ENCODE data around the gene PRSS38. TPM values are rescaled to one million over a fixed set of nuclear protein-coding genes. Genes with fewer than 3 reads are reported as not detected.

Gene PRSS38
- total and polyA plus RNA-seq, 2 experiments from 2014 or later = not detected

DNA sequence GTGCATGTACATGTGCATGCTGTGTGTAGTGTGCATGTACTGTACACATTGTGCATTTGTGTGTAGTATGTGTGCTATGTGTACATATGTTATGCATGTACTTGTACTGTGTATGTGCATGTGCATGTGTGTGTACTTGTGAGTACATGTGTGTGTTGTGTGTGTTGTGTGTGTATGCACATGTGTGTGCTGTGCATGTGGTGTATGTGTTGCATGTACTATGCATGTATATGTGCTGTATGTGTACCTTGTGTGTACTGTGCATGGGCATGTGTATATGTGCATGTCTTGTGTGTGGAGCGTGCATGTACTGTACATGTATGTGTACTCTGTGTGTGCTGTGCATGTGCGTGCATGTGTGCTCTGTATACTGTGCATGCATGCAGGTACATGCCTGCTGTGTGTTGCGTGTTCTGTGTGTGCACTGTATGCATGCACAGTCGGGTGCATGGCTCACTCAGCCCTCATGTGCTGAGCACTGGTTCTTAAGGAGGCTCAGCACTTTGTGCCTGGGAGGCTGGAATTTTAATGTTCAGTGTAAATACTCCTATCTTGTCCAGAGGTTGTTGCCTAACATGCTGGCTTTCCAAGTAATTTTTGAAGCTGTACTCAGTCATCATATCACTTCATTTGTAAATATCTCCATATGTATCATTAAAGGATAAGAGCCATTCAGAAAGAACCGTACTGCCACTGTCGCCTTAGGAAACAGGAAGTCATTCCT is 47.9 kb upstream of the PRSS38 start:
- Histone ChIP-seq H3K4me2 (ENCODE audit: unreplicated experiment) (no peak overlapping the region), H3K79me2 (ENCODE audit: insufficient read depth) (peaks cover 3% of the 10 kb centered on the region; the same call in 1 of the 2 replicates), H3K4me3 (no peak overlapping the region), H3K9me3 (ENCODE audit: low read depth) (no peaks in the 10 kb centered on the region), H2AFZ (no peak overlapping the region), H3K27ac (no peak overlapping the region), H3K9me2 (ENCODE audit: insufficient read depth) (no peaks in the 10 kb centered on the region), H3K36me3 (ENCODE audit: low read depth) (no peaks in the 10 kb centered on the region), H3K9ac (no peak overlapping the region), H4K20me1 (ENCODE audit: insufficient read depth) (no peaks in the 10 kb centered on the region), H3K27me3 (replicated peaks; ENCODE audit: insufficient read depth) (no peaks in the 10 kb centered on the region), H3K4me1 (ENCODE audit: insufficient read depth) (peaks cover 12% of the 10 kb centered on the region; the same call in 1 of the 2 replicates), H3F3A (ENCODE audit: insufficient read depth) (no peaks in the 10 kb centered on the region)
- TF ChIP-seq EZH2 (IDR thresholded peaks at IDR 0.05; ENCODE audit: insufficient read depth, poor library complexity, severe bottlenecking) = no peak
- no peak for TF ChIP-seq EZH2phosphoT487 (IDR thresholded peaks at IDR 0.05; ENCODE audit: insufficient read depth, low read depth)
- in situ Hi-C loops (cut with MboI) = loop anchor here (10.0 kb wide), 1 partner anchor 187 kb away; no protein-coding TSS in a partner anchor
- DNase-seq = no peak
- WGBS, 2 experiments (ENCODE audit: low coverage in 1 of 2, low lambda C conversion rate in 2 of 2, missing lambda C conversion rate in 2 of 2) = 98 to 99% methylated on average over 6 of the region's 6 CpGs

DNA sequence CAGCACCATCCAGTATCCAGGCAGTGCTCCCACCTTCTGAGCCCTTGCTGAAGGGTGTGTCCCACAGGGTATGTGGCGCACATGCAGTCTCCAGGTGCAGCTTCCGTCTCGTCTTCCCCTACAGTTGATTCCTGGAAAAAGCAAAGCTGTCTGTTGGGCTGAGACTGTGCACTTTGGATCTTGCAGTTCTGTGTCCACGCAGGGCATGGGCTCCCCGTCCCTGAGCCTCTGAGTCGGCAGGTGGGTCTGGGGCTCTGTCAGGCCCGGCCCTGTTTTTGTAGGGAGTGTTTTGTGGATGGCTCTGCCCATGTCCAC is 47.4 kb upstream of the PRSS38 start:
- Histone ChIP-seq H3K9me2 (ENCODE audit: insufficient read depth) (no peaks in the 10 kb centered on the region), H3K27me3 (replicated peaks; ENCODE audit: insufficient read depth) (no peaks in the 10 kb centered on the region), H3K27ac (no peak overlapping the region), H3K9ac (no peak overlapping the region), H3K4me3 (no peak overlapping the region), H2AFZ (no peak overlapping the region), H3K4me1 (ENCODE audit: insufficient read depth) (peaks cover 7% of the 10 kb centered on the region; the same call in 1 of the 2 replicates), H3K79me2 (ENCODE audit: insufficient read depth) (peaks cover 3% of the 10 kb centered on the region; the same call in 1 of the 2 replicates), H3K36me3 (ENCODE audit: low read depth) (no peaks in the 10 kb centered on the region), H3K9me3 (ENCODE audit: low read depth) (no peaks in the 10 kb centered on the region), H3K4me2 (ENCODE audit: unreplicated experiment) (no peak overlapping the region), H3F3A (ENCODE audit: insufficient read depth) (no peaks in the 10 kb centered on the region), H4K20me1 (ENCODE audit: insufficient read depth) (no peaks in the 10 kb centered on the region)
- DNase-seq = no peak
- no peak for TF ChIP-seq EZH2 (IDR thresholded peaks at IDR 0.05; ENCODE audit: insufficient read depth, poor library complexity, severe bottlenecking)
- TF ChIP-seq EZH2phosphoT487 (IDR thresholded peaks at IDR 0.05; ENCODE audit: insufficient read depth, low read depth) = no peak
- 97 to 98% methylated on average over 7 of the region's 7 CpGs for WGBS, 2 experiments (ENCODE audit: low coverage in 1 of 2, low lambda C conversion rate in 2 of 2, missing lambda C conversion rate in 2 of 2)
- in situ Hi-C loops (cut with MboI) = loop anchor here (10.0 kb wide), 1 partner anchor 187 kb away; no protein-coding TSS in a partner anchor

DNA sequence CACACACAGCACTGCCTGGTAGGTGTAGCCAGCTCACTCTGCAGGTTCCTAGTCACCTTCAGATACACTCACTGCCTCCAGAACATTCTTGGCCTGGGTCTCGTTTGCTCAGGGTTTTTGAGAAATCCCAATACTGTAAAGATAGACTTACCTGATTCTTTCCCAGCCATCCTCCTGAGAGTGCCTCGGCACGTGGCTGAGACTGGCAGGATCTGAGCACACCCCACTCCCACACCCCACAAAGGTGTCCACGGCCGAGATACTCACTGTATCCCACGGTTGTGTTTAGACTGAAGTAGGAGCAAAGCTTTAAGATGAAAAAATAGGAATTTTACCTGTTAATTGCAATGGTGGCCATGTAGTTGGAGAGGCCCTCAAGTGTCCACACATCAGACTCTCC is 46.8 kb upstream of the PRSS38 start:
- 0 out of 2 replicates have a peak, but pooled peaks cover 6% of the 10 kb centered on the region for H3K4me1 ChIP-seq (ENCODE audit: insufficient read depth)
- 98% methylated on average over 6 of the region's 6 CpGs for WGBS, 2 experiments (ENCODE audit: low coverage in 1 of 2, low lambda C conversion rate in 2 of 2, missing lambda C conversion rate in 2 of 2)
- no peak overlapping the region for H3K9ac ChIP-seq
- TF ChIP-seq EZH2phosphoT487 (IDR thresholded peaks at IDR 0.05; ENCODE audit: insufficient read depth, low read depth) = no peak
- TF ChIP-seq EZH2 (IDR thresholded peaks at IDR 0.05; ENCODE audit: insufficient read depth, poor library complexity, severe bottlenecking) = no peak
- H3K36me3 ChIP-seq (ENCODE audit: low read depth) = no peaks in the 10 kb centered on the region
- H2AFZ ChIP-seq = no peak overlapping the region
- H3K79me2 ChIP-seq (ENCODE audit: insufficient read depth) = peaks cover 3% of the 10 kb centered on the region; the same call in 1 of the 2 replicates
- no peak overlapping the region for H3K27ac ChIP-seq
- H3K9me2 ChIP-seq (ENCODE audit: insufficient read depth) = no peaks in the 10 kb centered on the region
- H3K27me3 ChIP-seq (replicated peaks; ENCODE audit: insufficient read depth) = no peaks in the 10 kb centered on the region
- DNase-seq = no peak
- no peaks in the 10 kb centered on the region for H4K20me1 ChIP-seq (ENCODE audit: insufficient read depth)
- no peaks in the 10 kb centered on the region for H3F3A ChIP-seq (ENCODE audit: insufficient read depth)
- in situ Hi-C loops (cut with MboI) = loop anchor here (10.0 kb wide), 1 partner anchor 186 kb away; no protein-coding TSS in a partner anchor
- H3K4me2 ChIP-seq (ENCODE audit: unreplicated experiment) = no peak overlapping the region
- H3K9me3 ChIP-seq (ENCODE audit: low read depth) = no peaks in the 10 kb centered on the region
- H3K4me3 ChIP-seq = no peak overlapping the region

DNA sequence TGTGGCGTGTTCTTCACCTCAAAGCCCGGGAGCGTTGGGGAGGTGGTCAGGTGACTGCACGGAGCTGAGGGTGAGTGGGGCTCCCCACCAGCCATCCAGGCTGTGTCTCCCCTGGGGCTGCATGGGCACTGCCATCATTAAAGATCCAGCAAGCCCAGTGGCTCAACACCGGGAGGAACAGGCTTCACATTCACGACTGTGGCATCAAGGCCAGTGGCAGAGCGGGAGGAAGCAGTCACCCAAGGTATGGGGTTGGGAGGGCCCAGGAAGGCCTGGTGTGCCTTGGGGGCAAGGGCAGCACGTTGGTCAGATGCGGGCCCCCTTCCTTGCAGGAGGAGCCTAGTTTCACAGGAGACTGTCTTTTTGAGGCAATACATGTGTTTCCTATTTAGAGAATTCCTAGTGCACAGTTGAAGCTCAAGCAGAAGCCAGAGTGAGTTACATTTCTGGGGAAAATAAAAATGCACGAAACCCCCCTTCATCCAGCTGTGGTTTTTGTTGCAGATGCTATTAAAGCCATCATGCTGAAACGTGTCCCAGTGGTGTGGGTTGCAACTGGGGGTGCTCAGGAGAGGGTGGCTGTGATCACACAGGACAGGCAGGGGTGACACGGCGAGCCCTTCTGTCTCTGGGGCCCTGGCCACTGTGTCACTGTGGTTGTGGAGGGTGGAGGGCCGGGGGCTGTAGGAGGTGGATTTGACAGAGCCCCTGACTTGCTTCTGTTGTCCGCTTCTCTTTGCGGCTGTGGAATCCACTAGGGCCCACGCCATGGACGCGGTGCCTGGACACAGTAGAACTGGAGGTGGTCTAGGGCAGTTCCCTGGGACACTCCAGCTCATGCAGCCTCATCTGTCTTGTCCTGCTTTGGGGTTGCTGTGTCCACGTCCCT is 46.2 kb upstream of the PRSS38 start:
- no peaks in the 10 kb centered on the region for H3F3A ChIP-seq (ENCODE audit: insufficient read depth)
- H3K9ac ChIP-seq = no peak overlapping the region
- in situ Hi-C loops (cut with MboI) = loop anchor here (10.0 kb wide), 1 partner anchor 186 kb away; no protein-coding TSS in a partner anchor
- H3K27me3 ChIP-seq (replicated peaks; ENCODE audit: insufficient read depth) = no peaks in the 10 kb centered on the region
- no peaks in the 10 kb centered on the region for H3K9me3 ChIP-seq (ENCODE audit: low read depth)
- no peak overlapping the region for H3K4me3 ChIP-seq
- no peak for TF ChIP-seq EZH2 (IDR thresholded peaks at IDR 0.05; ENCODE audit: insufficient read depth, poor library complexity, severe bottlenecking)
- TF ChIP-seq EZH2phosphoT487 (IDR thresholded peaks at IDR 0.05; ENCODE audit: insufficient read depth, low read depth) = no peak
- 85 to 92% methylated on average over 18 to 20 of the region's 20 CpGs for WGBS, 2 experiments (ENCODE audit: low coverage in 1 of 2, low lambda C conversion rate in 2 of 2, missing lambda C conversion rate in 2 of 2)
- no peak overlapping the region for H2AFZ ChIP-seq
- DNase-seq = no peak
- H3K4me1 ChIP-seq (ENCODE audit: insufficient read depth) = 0 out of 2 replicates have a peak, but pooled peaks cover under 1% of the 10 kb centered on the region
- H3K79me2 ChIP-seq (ENCODE audit: insufficient read depth) = peaks cover 3% of the 10 kb centered on the region; the same call in 1 of the 2 replicates
- H4K20me1 ChIP-seq (ENCODE audit: insufficient read depth) = no peaks in the 10 kb centered on the region
- no peaks in the 10 kb centered on the region for H3K36me3 ChIP-seq (ENCODE audit: low read depth)
- no peaks in the 10 kb centered on the region for H3K9me2 ChIP-seq (ENCODE audit: insufficient read depth)
- no peak overlapping the region for H3K27ac ChIP-seq
- no peak overlapping the region for H3K4me2 ChIP-seq (ENCODE audit: unreplicated experiment)

All from GM23248 (cell line).